LNCAP (cell line): ENCODE measurements around the gene NSUN6.

Experiments used
- TF ChIP-seq, protein P1 (sequence below): fragments of 450-650 bp; IDR thresholded peaks from 2 replicates; pipeline ENCODE4 v1.5.1; 2017; ENCODE audit warnings: mild to moderate bottlenecking

Gene NSUN6

DNA sequence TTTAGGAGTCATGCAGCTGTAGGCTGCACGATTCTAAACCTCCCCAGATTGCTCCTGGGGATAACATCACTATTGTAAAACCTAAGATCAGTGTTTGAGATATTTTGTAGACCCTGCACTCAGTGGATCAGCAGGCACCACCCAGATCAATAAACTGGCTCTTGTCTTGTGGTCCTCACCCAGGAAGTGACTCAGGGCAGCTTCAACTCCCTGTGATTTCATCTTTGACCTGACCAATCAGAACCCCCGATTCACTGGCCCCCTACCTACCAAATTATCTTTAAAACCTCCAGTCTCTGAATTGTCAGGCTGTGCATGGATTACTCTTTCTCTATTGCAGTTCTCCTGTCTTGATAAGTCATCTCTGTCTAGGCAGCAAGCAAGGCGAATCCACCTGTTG lies 33.6 kb upstream of the NSUN6 start:
- TF ChIP-seq, protein P1, sequence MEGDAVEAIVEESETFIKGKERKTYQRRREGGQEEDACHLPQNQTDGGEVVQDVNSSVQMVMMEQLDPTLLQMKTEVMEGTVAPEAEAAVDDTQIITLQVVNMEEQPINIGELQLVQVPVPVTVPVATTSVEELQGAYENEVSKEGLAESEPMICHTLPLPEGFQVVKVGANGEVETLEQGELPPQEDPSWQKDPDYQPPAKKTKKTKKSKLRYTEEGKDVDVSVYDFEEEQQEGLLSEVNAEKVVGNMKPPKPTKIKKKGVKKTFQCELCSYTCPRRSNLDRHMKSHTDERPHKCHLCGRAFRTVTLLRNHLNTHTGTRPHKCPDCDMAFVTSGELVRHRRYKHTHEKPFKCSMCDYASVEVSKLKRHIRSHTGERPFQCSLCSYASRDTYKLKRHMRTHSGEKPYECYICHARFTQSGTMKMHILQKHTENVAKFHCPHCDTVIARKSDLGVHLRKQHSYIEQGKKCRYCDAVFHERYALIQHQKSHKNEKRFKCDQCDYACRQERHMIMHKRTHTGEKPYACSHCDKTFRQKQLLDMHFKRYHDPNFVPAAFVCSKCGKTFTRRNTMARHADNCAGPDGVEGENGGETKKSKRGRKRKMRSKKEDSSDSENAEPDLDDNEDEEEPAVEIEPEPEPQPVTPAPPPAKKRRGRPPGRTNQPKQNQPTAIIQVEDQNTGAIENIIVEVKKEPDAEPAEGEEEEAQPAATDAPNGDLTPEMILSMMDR, result no peak

DNA sequence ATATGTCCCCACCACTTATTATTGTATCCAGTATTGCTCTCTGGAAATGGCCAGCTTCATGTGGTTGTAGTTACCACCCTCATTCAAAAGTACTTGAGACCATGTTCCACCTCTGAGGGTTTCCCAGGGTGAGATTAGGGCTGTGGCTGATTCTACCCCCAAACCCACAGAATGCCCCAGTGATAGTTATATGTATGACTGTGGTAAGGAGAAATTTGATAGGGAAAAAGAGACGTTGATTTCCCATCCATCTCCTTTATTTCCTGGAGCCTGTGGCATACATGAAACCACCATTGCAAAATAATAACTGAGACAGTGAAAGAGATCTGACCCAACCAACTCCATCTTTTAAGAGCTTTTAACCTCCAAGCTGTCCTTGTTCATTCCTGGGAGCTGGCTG lies 33.0 kb upstream of the NSUN6 start:
- TF ChIP-seq, protein P1, result no peak

DNA sequence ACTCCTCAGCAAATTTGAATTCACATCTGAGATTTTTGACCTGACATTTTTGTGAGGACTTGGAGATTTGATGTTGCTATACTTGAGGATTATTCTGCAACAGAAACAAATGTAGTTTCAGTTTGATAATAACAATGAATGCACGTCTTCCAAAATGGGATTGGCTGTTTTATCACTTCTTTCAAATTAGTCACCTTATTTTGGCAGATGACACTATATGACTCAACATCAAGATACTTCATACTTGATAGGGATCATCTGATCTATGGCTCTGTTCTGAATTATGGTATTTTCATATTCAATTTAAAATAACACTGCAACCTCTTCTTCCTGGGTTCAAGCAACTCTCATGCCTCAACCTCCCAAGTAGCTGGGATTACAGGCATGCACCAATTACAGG lies 32.0 kb upstream of the NSUN6 start:
- TF ChIP-seq, protein P1, result no peak

DNA sequence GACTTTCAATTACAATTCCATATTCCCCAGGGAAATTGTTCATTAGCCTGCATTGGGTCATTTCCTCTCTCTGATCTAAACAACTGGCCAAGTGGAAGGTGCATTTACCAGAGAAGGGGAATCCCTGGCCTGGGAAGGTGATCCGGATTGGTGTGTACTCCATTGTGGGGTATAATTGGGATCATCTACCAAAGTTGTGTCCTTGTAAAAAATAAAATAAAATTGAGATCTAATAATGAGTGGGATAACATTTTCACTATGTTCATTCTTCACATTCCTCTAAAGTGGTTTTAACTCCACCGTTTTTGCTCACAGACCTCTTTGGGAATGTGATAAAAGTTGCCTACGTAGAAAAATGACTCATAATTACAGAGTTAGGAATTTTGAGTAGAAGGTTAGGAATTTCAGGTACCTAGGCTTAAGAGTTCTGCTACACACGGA lies 30.6 kb upstream of the NSUN6 start:
- TF ChIP-seq, protein P1, result no peak

DNA sequence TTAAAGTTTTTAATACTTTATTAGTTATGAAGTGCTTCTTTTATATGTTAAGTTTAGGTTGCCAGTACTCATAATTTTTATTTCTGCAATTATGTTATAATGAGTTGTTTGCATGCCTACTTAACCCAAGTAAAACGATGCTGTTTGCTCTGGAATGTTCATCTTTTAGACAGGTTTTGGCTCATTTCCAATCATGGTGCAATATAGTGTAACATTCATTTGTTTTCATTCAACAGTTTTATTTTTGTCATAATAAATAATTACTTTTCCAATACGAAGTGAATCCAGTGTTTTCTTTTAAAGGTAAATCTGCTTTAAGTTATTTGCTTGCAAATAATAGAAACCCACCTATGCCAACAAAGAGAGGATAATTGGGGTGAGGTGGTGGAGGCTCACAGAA lies 30.0 kb upstream of the NSUN6 start:
- TF ChIP-seq, protein P1, result no peak

DNA sequence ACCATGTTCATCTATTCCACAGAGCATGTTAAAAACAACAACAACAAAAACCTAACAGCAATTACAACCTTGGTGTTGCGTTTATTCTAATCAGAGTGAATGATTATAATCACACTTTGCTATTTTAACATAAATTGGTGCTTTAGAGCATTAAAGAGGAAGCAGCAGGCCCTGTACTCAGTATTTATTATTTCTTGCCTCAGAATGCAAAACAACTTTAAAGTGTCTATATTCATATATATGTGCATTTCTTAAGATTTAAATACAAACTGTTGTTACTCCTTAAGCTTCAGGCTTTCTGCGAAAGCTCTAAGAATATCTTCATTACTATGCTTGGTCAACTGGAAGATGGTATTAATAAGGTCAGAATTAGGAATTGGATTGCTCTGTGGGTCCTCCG lies 29.4 kb upstream of the NSUN6 start:
- TF ChIP-seq, protein P1, result no peak

DNA sequence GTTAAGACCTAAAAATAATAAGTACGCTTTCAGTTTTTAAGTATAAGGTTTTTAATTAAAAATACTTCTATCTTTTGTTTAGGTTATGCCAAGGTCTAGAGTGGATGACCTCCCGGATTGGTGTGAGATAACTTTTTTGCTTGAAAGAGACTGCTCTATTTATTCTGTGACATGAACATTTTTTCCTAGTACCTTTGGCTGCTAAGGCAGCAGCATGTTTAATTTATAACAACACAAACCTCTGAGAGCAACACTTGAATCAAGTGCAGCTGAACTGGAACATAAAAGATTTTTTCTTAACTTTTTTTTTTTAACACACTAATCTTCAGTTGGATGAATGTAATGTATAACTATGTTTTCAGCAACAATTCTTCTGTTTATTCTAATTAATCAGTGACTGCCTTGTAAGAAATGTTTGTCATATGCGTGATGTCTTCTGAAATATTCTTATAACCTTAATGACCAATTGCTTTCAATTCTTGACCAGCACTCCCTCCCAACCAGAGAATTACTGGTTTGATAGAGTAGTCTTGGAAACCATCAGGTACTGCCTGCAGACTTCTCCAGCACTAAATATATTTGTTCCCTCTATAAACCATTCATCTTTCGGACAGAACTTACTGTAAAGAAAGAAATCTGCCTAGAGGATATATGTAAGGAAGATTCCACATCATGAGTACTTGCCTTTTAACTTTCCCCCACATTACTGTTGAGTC lies 23.9 kb upstream of the NSUN6 start:
- TF ChIP-seq, protein P1, result no peak

DNA sequence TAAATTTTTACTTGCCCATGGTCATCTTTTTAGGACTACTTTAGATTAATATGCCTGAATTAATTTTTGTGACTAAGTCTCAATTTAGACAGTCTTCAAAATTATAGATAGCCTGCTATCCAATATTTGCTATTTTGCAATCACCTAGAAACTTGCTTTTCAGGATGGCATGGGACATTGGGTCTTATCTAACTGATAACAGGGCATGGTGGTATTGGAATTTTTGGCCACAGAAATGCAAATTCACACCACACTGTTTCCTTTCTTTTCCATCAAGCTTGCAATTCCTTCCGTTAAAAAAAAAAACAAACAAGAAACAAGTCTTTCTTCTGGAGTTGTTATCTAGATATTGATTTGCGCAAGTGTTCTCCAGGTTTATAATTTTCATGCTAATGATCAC lies 16.6 kb upstream of the NSUN6 start:
- TF ChIP-seq, protein P1, result no peak
